Muscle layer of colon (tissue), 2 donors: ENCODE results near the gene TREML2.
"Not testable (repeated sequence)": the region's sequence is repeated elsewhere in the genome, so short reads cannot be mapped to it uniquely, and the experiment has no call there.

Source experiments
- H3K27ac ChIP-seq: one replicate; pipeline ENCODE4 v1.7.0; 2013; ENCODE audit warnings: low read depth, mild to moderate bottlenecking, low read length, moderate library complexity
- H3K27me3 ChIP-seq, 2 donors: one replicate each; pipeline ENCODE4 v1.7.0; 2013; ENCODE audit warnings: low read length in 2 of 2, mild to moderate bottlenecking in 2 of 2; ENCODE audit not compliant: insufficient read depth in 2 of 2, control insufficient read depth in 1 of 2
- H3K36me3 ChIP-seq: one replicate; pipeline ENCODE4 v1.7.0; 2013; ENCODE audit warnings: mild to moderate bottlenecking, low read length; ENCODE audit not compliant: insufficient read depth
- H3K4me1 ChIP-seq: one replicate; pipeline ENCODE4 v1.7.0; 2013; ENCODE audit warnings: mild to moderate bottlenecking, low read length; ENCODE audit not compliant: insufficient read depth
- H3K4me3 ChIP-seq, 2 donors: one replicate each; pipeline ENCODE4 v1.7.0; 2013; ENCODE audit warnings: low read length in 2 of 2, low read depth in 1 of 2, mild to moderate bottlenecking in 1 of 2, moderate library complexity in 1 of 2
- H3K9ac ChIP-seq: one replicate; pipeline ENCODE4 v1.7.0; 2013; ENCODE audit warnings: low read length
- H3K9me3 ChIP-seq: one replicate; pipeline ENCODE4 v1.7.0; 2013; ENCODE audit warnings: mild to moderate bottlenecking, low read length
- donor health status: abdominal sarcoma.
- donor health status: Adenocarcinoma of cecum.

TREML2 gene

DNA sequence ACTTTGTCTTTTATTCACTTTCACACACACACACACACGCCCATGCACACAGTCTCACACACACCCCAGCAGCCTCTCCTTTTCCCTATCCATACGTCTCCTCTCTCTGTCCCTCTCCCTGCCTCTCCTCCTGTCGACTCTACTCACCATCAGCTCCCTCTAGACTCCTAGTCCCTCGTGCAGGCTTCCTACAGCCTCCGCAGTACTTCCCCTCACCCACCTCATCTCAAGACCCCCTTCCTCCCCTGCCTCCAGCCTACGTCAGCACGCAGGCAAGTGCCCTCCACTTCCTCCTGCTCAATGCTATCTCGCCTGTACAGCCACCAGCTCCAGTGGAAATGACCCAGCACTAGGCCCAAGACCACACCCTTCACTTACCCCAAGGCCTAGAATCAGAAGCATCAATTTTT is 820 bp upstream of the TREML2 start:
- Histone ChIP-seq H3K27me3 (no peaks in the 10 kb centered on the region), H3K4me3 (no peak overlapping the region), H3K9me3 (no peaks in the 10 kb centered on the region), H3K27ac (no peak overlapping the region), H3K9ac (no peak overlapping the region), H3K4me1 (no peaks in the 10 kb centered on the region), H3K36me3 (no peaks in the 10 kb centered on the region)

DNA sequence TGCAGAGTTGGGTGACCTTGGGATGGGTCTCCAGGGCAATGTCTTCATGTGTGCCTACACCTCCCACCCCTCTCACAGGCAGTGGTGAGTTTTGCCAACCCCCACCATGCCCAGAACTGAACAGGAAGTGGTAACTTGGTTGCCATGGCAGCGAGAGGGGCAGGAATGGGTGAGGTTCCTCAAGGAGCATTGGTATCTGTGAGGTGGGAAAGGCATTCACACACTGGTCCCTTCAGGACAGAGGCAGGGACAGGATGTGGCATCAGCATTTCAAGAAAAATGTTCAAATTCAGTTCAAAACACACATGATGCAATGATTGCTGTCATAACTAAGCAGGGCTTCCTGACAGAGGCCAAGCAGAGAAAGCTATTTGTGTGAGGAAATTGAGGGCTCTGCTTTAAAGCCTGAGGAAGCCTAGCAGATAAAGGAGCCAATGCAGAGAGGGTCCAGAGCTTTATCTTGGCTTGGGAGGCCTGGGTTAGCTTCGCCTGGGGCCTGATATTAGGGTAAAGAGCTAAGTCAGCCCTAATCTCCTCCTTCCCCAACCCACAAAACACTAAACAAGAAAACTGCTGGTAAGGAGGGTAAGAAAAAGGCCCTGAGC is 551 bp downstream of the TREML2 start:
- Histone ChIP-seq H3K27me3 (no peaks in the 10 kb centered on the region), H3K27ac (no peak overlapping the region), H3K36me3 (no peaks in the 10 kb centered on the region), H3K9ac (no peak overlapping the region), H3K4me1 (no peaks in the 10 kb centered on the region), H3K9me3 (no peaks in the 10 kb centered on the region), H3K4me3 (no peak overlapping the region)

DNA sequence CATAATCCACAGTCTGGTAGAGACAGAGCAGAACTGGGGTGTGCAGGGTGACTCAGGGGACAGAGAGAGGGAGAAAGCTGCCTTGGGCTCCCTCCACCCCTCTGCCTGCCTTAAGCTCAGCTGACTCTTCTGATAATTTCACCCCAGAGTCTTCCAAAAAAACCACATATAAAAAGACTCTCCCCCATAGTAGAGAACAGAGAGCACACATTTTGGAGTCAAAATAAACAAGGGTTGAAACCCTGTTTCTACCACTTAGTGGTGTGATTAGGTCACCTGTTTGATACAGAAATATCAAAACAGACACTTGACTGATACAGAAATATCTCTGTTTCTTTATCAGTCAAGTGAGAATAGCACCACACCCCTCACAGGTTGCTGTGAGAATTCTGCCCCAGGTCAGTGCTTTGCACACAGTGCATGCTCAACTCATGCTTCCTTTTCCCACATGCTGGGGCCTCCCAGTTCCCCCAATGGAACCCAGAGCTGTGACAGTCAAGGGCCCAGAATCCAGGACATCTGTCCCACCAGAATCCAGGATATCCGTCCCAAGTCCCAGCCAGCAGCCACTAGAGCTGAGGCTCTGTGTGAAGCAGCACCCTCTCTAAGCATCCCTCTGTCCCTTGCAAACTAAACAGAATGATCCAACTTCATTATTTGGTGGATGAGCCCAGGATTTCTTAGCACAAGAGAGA is 1.2 kb downstream of the TREML2 start:
- no peak overlapping the region for H3K9ac ChIP-seq
- no peaks in the 10 kb centered on the region for H3K9me3 ChIP-seq
- no peak overlapping the region for H3K27ac ChIP-seq
- no peaks in the 10 kb centered on the region for H3K36me3 ChIP-seq
- no peaks in the 10 kb centered on the region for H3K4me1 ChIP-seq
- H3K4me3 ChIP-seq: no peak overlapping the region
- H3K27me3 ChIP-seq: no peaks in the 10 kb centered on the region

DNA sequence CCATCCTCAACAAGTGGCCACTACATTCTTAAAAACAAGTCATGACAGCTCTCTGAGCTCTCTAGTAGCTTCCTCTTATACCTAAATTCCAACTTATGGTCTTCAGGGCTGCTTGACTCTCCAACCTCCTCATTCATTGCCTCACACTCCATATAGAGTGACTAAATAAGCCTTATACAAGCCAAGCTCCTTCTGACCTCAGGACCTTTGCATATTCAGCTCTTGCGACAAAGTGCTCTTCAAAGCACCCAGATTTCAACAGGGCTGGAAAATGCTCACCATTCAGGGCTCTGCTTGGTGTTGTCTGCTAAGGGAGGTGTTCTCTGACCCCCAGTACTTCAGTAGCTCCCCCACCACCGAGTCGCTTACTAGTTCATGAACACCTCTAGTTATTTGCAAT is 3.7 kb downstream of the TREML2 start:
- Histone ChIP-seq H3K4me1 (no peaks in the 10 kb centered on the region), H3K4me3 (no peak overlapping the region), H3K27ac (no peak overlapping the region), H3K36me3 (no peaks in the 10 kb centered on the region), H3K27me3 (peaks cover 0 to 2% of the 10 kb centered on the region in 2 donors), H3K9ac (no peak overlapping the region), H3K9me3 (no peaks in the 10 kb centered on the region)

DNA sequence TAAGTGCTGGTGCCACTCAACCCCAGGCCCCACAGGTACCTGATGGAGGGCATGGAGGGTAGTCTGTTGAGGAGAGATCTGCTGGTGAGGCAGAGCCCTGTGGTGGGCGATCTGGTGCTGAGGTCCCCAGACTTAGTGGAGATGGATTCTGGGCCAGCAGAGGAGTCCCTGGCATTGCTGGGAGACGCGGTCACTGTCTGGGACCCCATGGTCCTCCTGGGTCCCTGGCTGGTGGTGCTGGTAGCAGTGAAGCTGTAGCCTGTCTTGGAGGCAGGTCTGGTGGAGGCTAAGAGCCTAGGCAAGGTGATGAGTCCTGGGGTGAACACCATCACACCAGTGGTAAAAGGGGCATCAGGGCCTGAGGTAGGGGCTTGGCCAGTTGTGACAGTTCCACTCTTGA is 6.6 kb downstream of the TREML2 start:
- Histone ChIP-seq H3K27ac (no peak overlapping the region), H3K9ac (no peak overlapping the region), H3K4me3 (no peak overlapping the region), H3K4me1 (no peaks in the 10 kb centered on the region), H3K27me3 (peaks cover 0 to 5% of the 10 kb centered on the region in 2 donors), H3K9me3 (no peaks in the 10 kb centered on the region), H3K36me3 (no peaks in the 10 kb centered on the region)

DNA sequence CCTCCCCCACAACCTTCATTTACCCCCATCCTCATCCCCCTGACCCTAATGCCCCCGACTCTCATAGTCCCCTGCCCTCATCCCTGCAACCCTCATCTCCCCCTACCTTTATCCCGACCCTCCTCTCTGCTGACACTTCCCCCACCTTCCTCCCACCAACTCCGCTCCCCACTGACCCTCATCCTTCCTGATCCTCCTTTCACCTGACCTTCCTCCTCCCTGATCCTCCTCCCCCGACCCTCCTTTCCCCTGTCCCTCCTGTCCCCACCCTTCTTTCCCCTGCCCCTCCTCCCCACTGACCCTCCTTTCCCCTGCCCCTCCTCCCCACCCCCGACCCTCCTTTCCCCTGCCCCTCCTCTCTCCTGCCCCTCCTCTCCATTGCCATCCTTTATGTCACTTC is 7.1 kb downstream of the TREML2 start:
- Histone ChIP-seq H3K4me3 (no peak overlapping the region), H3K4me1 (no peaks in the 10 kb centered on the region), H3K9me3 (no peaks in the 10 kb centered on the region), H3K27ac (no peak overlapping the region), H3K9ac (no peak overlapping the region), H3K36me3 (no peaks in the 10 kb centered on the region), H3K27me3 (peaks cover 0 to 5% of the 10 kb centered on the region in 2 donors)

DNA sequence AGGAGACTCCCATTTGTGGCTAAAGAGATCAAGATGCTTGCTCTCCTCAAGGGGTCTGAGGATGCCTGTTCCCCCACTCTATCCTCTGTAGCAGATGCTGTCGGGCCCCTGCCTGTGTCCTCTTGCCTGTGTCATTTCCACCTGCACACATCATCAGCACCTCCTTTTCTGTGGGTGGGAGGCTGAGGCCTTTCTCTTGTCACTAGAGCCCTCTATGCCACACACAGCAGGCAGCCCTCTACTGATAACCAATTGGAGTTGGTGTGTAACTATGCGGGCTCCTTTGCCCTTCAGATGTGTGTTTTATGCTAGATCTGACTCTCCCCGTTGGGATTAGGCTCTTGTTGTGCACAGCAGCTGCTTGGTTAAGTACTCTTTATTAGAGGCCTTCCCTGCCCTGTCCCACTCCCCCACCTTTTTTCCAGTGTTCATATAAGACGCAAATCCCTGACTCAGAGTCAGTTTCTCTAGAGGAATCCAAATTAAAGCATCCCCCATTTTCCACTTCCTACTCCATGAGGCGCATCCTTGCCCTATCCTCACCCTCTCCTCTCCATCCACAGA is 7.7 kb downstream of the TREML2 start:
- Histone ChIP-seq H3K9ac (no peak overlapping the region), H3K9me3 (no peaks in the 10 kb centered on the region), H3K27ac (no peak overlapping the region), H3K4me3 (no peak overlapping the region), H3K4me1 (no peaks in the 10 kb centered on the region), H3K27me3 (peaks cover 0 to 5% of the 10 kb centered on the region in 2 donors), H3K36me3 (no peaks in the 10 kb centered on the region)

DNA sequence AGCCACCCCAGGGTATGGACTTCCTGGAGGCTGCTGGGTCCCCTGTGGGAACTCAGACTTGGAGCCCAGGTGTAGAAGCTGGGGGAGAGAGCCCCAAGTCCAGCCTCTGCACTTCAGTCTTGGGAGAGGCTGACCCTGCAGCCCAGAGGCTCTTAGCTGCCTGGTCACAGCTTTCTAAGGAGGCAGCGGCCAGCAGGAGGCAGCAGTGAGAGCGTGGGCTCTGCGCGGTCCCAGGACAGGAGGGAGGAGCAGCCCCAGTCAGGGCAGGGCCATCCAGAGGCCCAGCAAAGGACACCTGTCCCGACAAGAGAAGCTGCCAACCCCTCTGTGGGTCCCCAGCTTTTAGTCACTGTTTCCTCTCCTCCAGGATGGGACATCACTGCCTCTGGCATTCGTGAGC is 9.4 kb downstream of the TREML2 start:
- H3K9me3 ChIP-seq: no peaks in the 10 kb centered on the region
- no peak overlapping the region for H3K4me3 ChIP-seq
- no peak overlapping the region for H3K27ac ChIP-seq
- peaks cover 0 to 5% of the 10 kb centered on the region in 2 donors for H3K27me3 ChIP-seq
- H3K36me3 ChIP-seq: no peaks in the 10 kb centered on the region
- H3K4me1 ChIP-seq: no peaks in the 10 kb centered on the region
- no peak overlapping the region for H3K9ac ChIP-seq

DNA sequence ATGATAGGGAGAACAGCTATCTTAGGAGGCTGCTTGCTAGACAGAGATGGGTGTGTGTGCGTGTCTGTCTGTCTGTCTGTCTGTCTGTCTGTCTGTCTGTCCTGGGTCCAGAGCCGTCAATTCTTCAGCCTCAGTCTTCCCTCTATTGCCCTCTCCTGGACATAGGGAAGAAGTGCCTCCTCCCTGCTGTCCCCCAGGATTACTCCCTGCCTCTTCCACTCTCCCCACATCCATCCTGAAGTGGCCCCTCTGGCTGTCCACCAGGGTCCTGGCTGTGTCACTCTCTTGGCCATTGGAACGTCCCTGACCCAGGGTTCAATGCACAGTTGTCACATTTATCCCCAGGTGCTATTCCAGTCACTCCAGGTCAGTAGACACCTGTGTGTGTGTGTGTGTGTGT is 10.2 kb downstream of the TREML2 start:
- Histone ChIP-seq H3K27me3 (peaks cover 0 to 5% of the 10 kb centered on the region in 2 donors), H3K4me1 (no peaks in the 10 kb centered on the region), H3K36me3 (no peaks in the 10 kb centered on the region), H3K9me3 (no peaks in the 10 kb centered on the region), H3K27ac (no peak overlapping the region), H3K9ac (no peak overlapping the region), H3K4me3 (no peak overlapping the region)

DNA sequence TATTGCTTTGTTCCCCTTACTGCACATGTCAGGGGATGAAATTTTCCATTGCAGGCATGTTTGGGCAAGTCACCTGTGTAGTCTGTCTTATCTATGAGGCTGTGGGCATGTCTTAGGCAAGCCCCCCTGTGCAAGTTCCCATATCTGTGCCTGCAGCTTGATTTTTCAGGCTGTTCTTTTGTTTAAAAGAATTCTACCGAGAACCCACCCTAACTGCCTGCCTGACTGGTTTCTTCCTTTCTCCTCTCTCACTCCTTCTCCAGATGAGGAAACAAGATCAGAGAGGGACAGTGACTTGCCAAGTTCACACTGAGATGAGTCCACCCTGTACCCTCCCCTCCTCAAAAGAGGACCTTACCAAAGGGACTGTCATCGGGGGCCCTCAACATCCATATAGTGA is 11.0 kb downstream of the TREML2 start:
- no peaks in the 10 kb centered on the region for H3K36me3 ChIP-seq
- no peak overlapping the region for H3K4me3 ChIP-seq
- H3K27me3 ChIP-seq: peaks cover 0 to 5% of the 10 kb centered on the region in 2 donors
- no peak overlapping the region for H3K27ac ChIP-seq
- H3K9ac ChIP-seq: no peak overlapping the region
- no peaks in the 10 kb centered on the region for H3K4me1 ChIP-seq
- H3K9me3 ChIP-seq: no peaks in the 10 kb centered on the region

DNA sequence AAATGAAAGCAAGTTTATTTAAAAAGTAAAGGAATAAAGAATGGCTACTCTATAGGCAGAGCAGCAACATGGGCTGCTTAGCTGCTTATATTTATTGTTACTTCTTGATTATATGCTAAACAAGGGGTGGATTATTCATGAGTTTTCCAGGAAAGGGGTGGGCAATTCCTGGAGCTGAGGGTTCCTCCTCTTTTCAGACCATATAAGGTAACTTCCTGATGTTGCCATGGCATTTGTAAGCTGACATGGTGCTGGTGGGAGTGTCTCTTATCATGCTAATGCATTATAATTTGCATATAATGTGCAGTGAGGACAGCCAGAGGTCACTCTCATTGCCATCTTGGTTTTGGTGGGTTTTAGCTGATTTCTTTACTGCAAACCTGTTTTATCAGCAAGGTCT is 11.9 kb downstream of the TREML2 start:
- H3K9ac ChIP-seq, H3K36me3 ChIP-seq, H3K27me3 ChIP-seq, H3K4me1 ChIP-seq, H3K9me3 ChIP-seq, H3K4me3 ChIP-seq, H3K27ac ChIP-seq: not testable (repeated sequence)
